DOHH2 (cell line): ENCODE results near the gene KIF23.

Source experiments
- EZH2phosphoT487 ChIP-seq: fragments of 200-600 bp; sonication (generic); IDR thresholded peaks from 2 replicates; pipeline ENCODE4 v1.6.1; 2017; ENCODE audit warnings: borderline replicate concordance, mild to moderate bottlenecking, antibody characterized with exemption, low read length, moderate library complexity, mixed read lengths
- TF ChIP-seq, protein P1 (sequence below): fragments of 200-600 bp; sonication (generic); IDR thresholded peaks from one replicate; pipeline ENCODE4 v1.5.1; 2014; ENCODE audit warnings: antibody characterized with exemption, mild to moderate bottlenecking, low read depth, low read length; ENCODE audit not compliant: poor library complexity, severe bottlenecking

DNA sequence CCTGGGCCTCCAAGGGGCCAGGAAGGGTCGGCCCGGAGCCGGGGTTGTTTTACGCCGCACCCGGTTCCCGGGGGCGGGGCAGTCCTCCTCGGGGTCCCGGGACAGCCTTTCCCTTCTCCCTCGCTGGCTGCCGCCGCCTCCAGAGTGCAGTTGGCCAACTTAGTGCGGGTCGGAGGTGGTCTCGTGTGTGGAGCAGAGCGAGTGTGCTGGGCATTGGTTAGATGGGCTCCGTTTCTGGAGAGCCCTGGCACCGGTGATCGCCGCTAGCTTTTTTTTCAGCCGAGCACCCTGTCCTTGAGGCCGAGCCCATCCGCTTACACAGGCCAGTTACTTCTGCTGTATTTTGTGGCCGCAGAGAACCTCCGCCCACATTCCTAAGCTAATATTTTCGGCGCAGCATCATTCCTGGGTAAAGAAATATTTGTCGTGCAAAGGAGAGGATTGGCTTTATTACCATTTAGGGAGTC lies 585 bp downstream of the KIF23 start:
- TF ChIP-seq, protein P1, sequence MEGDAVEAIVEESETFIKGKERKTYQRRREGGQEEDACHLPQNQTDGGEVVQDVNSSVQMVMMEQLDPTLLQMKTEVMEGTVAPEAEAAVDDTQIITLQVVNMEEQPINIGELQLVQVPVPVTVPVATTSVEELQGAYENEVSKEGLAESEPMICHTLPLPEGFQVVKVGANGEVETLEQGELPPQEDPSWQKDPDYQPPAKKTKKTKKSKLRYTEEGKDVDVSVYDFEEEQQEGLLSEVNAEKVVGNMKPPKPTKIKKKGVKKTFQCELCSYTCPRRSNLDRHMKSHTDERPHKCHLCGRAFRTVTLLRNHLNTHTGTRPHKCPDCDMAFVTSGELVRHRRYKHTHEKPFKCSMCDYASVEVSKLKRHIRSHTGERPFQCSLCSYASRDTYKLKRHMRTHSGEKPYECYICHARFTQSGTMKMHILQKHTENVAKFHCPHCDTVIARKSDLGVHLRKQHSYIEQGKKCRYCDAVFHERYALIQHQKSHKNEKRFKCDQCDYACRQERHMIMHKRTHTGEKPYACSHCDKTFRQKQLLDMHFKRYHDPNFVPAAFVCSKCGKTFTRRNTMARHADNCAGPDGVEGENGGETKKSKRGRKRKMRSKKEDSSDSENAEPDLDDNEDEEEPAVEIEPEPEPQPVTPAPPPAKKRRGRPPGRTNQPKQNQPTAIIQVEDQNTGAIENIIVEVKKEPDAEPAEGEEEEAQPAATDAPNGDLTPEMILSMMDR, result no peak
- TF ChIP-seq EZH2phosphoT487, result no peak
